HG02623 (cell line): ENCODE measurements around the gene RENBP.
A peak's percentile ranks its signal among the peaks of the same experiment; 100 is the strongest.

Source experiments
- ATAC-seq: cut with Tn5 transposase; IDR thresholded peaks from one replicate; pipeline ENCODE4 v1.9.1; 2021; ENCODE audit warnings: moderate library complexity; ENCODE audit not compliant: unreplicated experiment

The RENBP gene

DNA sequence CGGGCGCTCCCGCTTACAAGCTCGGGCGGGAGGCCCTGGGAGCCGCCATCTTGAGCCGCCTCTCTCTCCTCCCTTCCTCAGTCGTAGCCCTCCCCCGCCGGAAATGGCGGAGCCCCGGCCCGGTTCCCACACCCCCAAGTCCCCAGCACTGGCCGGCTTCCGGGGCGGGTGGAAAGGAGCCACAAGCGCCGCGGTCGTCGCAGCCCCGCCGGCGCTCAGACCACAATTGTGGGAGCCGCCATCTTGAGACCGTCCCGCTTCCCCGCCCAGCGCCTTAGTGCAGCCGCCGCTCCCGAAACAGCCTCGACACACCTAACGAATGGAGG, 26.6 kb upstream of the RENBP start:
- peak; percentile 31 for ATAC-seq

GRCh38 chrX:153970357-153971123, 26.1 kb upstream of the RENBP start:
- ATAC-seq, result no peak

- no peak for ATAC-seq
Measured at GRCh38 chrX:153969904-153970356, 25.5 kb upstream of the RENBP start.

DNA sequence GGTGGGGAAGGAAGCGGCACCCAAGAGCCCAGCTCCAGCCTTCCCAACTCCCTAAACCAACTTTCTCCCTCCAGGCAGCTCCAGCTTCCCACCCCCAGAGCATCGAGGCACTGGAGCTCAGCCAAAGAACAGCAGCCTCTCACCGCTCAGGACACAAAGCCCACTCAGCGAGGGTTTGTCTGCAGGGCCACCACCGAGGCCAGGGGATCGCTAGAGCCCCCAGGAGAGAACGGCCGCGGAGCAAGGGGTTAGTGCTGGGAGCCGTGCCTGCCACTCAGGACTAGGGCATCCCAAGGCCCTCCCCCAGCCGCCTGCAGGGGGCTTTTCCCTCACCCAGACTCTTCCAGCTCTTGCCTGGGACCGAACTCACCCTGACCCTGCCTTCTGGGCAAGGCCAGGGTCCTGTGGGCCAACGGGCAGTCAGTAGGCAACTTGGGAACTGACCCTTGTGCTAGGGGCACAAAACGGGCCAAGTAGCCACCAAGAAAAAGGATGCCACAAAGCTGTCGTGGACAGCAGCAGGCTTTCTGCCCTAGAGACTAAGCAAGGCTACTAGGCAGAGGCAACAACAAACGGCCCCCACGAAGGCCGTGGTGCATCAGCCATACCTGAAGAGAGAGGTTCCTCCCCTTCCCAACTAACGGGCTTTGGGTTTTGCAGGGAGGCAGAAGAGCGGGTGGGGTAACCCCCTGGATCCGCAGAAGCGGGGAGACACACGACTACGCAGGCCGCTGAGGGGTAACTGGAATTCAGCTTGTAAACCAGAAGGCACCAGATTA, 24.9 kb upstream of the RENBP start:
- ATAC-seq, result no peak

GRCh38 chrX:153968754-153969124, 24.3 kb upstream of the RENBP start:
- ATAC-seq, result no peak

DNA sequence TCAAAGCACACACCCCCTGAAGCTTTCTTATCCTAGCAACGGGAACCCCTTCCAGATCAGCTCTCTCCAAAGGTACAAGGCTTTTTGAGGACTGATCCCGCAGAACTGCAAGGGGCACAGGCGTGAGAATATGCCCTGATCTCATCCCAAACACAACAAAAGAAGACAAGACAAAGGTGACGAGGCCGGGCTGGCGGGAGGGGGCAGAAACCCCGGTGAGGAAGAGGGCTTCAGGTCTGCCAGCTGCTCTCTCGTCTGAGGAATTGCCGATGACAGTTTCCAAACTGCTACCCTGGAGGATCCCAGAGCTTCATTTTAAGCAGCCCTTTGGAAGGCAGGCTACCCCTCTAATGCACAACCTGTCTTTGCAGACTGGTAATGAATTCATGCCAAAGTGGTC, 23.8 kb upstream of the RENBP start:
- ATAC-seq, result no peak

- ATAC-seq, result no peak
Measured at GRCh38 chrX:153967536-153968224, 23.2 kb upstream of the RENBP start.

- ATAC-seq, result no peak
Measured at GRCh38 chrX:153966841-153967535, 22.5 kb upstream of the RENBP start.

- ATAC-seq, result no peak
Measured at GRCh38 chrX:153966283-153966688, 21.8 kb upstream of the RENBP start.

DNA sequence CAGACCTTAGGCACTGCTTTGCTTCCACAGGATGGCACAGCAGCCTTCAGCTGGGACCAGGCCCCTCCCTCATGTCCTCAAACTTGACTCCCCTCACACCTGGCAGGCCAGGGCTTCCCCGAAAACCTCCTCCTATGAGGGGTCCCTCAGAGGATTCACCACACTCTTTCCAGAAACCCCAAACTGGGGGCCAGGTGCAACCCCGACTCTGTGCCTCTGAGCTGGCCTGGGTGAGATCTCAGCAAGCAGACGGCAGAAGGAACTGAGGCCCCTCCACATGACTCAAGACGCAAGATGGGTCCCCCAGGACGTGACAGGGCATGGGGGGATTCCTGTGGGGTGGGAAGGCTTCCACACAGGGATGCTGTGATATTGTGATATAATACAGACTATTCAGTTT, 21.0 kb upstream of the RENBP start:
- no peak for ATAC-seq

DNA sequence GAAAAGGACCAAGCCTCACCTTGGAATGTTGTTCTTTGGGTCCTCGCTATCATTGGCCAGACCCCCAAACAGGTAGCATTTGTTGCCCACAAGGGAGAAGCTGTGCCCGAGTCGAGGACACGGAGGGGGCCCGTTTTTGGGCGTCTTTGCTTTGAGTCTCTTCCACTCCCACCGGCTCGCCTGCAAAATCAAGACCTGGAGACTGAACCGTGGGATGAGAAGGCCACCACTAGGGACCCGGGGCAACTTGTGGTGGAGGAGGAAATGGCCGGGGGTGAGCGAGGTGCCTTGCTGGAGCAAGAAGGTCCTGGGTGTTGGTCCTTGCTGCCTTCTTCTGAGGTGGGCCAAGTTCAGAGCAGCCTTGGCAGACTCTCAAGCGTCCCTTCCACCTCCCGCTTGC, 19.7 kb upstream of the RENBP start:
- no peak for ATAC-seq

DNA sequence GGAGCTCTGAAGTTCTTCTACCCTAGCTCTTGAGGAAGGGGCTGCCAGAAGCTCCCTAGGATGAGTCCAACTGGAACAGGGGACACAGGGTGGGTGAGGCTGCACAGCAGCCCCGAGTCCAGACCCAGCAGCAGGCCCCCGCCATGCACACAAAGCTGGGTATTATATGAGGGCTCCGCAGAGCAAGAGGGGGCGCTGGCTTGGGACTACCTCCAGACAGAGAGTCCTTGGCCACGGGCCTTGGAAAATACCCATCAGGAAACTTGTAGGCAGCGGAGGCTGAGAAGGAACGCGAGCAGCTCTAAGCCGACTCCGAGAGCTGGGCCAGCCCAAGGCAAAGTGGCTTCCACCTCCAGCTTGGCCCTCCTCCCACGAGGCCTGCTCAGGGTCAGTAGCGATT, 19.1 kb upstream of the RENBP start:
- no peak for ATAC-seq

DNA sequence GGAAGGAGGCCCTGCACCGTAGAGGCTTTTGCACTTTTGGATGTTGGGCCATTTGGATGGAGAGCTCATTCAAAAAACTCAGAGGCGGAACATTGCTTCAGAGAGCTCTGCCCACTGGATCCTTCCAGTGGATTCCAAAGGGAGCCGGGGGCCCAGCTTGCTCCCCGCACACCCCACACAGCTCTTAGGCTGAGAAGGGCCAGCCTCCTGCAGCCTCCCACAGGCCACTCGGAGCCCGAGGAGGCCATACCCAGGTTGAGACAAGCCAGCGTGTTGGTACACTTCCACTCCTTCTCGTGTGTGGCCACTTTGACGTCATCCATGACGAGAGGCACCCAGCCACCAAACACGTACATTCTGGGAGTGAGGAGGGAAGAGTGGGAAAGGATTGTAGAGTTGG, 16.8 kb upstream of the RENBP start:
- no peak for ATAC-seq

DNA sequence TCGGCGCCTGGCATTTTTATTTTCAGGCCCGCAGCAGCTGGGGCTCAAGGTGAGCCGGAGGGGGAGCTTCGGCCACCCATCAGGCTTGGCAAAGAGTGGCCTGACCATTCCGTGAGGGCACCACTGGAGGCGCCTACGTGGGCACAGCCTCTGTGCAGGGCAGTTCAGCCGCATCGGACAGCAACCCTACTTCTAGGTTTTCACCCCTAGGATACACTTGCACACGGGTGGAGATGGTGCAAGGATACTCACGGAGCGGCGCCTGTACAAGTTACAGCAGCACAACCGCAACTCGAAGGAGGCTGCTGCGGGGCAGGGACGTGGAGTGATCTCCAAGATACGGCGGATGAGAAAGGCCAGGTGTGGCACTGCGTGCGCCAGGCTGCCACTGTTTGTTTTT, 16.3 kb upstream of the RENBP start:
- no peak for ATAC-seq

- ATAC-seq, result no peak
Measured at GRCh38 chrX:153960077-153960476, 15.6 kb upstream of the RENBP start.

GRCh38 chrX:153959649-153960048, 15.2 kb upstream of the RENBP start:
- ATAC-seq, result no peak

- ATAC-seq, result no peak
Measured at GRCh38 chrX:153958605-153959004, 14.2 kb upstream of the RENBP start.

GRCh38 chrX:153957224-153957623, 12.8 kb upstream of the RENBP start:
- no peak for ATAC-seq

DNA sequence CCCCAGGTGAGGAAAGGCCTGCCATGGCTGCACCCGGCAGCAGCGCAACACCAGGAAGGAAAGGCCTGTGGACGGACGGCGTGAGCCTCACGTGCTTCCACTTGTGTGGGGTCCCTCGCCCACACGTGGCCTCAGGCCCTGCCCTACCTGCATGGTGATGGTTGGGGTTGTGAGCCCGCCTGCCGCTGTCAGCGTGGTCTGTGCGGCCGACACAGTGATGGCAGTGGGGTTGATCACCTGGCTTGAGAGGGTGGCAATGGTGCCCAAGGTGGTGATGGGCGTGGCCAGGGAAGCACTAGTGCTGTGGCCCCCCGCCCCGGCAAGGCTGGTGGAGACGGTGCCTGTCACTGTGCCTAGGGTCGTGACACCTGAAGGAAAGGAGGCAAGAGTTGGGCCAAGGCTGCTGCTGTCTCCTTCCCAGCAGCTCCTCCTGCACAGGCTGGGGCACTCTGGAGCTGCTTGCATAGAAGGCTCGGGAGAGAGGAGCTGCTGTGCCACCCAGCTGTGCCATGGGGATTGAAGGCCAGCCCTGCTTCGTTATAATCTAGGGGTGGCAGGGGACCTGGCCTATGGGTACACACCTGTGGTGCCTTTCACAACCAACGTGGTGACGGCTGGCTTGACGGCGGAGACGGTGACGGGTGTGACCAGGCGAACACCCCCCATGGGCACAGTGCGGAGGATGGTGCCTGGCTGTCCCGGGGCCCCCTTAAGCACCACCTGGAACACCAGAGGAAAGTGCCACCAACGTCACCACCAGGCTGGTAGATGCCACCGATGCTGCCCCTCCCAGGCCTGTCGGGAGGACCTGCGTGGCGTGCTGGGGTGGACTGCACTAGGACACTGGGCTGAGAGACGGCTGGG, 11.8 kb upstream of the RENBP start:
- no peak for ATAC-seq

- no peak for ATAC-seq
Measured at GRCh38 chrX:153955228-153955732, 10.8 kb upstream of the RENBP start.
